ENCODE results near the gene MORN1.

DNA sequence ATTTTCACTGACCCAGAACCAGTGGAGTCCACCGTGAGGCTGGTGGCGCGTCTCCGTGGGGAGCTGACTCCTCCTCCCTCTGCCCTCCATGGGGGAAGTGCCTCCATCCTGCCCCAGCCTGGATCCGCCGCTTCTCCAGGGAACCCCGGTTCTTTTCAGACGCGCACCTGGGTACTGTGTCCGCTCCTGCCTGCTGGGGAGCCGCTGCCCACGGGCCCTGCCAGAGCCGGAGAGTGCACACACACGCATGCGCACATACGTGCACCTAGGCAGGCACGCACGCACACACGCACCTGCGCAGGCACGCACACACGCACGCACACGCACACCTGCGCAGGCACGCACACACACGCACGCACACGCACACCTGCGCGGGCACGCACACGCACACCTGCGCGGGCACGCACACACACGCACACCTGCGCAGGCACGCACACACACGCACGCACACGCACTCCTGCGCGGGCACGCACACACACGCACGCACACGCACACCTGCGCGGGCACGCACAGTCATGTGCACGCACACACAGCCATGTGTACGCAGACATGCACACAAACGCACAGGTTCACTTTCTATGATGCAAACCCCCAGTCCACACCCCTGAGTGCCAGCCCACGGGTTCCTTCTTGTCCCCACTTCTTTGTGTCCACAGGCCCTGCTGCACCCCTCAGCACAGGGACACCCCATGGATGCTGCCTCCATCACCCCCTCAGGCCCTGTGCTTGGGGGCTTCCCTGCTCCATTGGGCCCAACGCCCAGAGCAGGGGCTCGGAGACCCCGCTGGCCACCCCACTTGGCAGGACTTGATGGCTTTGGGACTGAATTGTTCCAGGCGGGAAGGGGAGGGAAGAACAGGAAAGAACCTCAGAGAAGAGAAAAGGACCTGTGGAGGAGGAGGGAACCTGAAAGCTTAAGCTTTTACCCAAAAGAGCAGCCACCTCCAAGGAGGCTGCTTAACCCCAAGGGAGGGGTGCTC lies 42.7 kb downstream of the MORN1 start:
- TF ChIP-seq POLR2A (IDR thresholded peaks at IDR 0.05; ENCODE audit: low read length) (no peak), GATA1 (IDR thresholded peaks at IDR 0.05; ENCODE audit: low read depth, low read length) (no peak)

All from erythroblast (primary cell).